ENCODE data around the gene ALG2.
A peak's percentile ranks its signal among the peaks of the same experiment; 100 is the strongest.

GRCh38 chr9:99184475-99185347 lies 37.0 kb downstream of the ALG2 start:
- TF ChIP-seq ZNF660 (tag by site-specific recombination; IDR thresholded peaks at IDR 0.05) (no peak), CTCF (tag by site-specific recombination; IDR thresholded peaks at IDR 0.05) (peak; percentile 28; the same call in 1 of the 2 replicates), YY1 (tag by site-specific recombination; IDR thresholded peaks at IDR 0.05) (no peak), ZNF274 (IDR thresholded peaks at IDR 0.05; ENCODE audit: low read length) (no peak), ZNF274 (tag by site-specific recombination; IDR thresholded peaks at IDR 0.05; ENCODE audit: borderline replicate concordance) (no peak), ZNF521 (tag by site-specific recombination; IDR thresholded peaks at IDR 0.05) (no peak), ZNF214 (tag by site-specific recombination; IDR thresholded peaks at IDR 0.05; ENCODE audit: borderline replicate concordance) (no peak)
